Liver (tissue), 9 donors: ENCODE results near the gene ALB. TPM values are rescaled to one million over a fixed set of nuclear protein-coding genes. Genes with fewer than 3 reads are reported as not detected.
A peak's percentile ranks its signal among the peaks of the same experiment; 100 is the strongest.

ENCODE experiments used
- DNase-seq: peaks from one replicate; pipeline ENCODE4 v3.0.0-alpha.2; 2017; ENCODE audit warnings: low spot score
- H3K27ac ChIP-seq, 2 donors: one replicate each; pipeline ENCODE4 v1.7.0; 2013; ENCODE audit warnings: inconsistent platforms in 2 of 2, low read length in 2 of 2, control low read depth in 1 of 2, low read depth in 1 of 2, mild to moderate bottlenecking in 1 of 2
- H3K27me3 ChIP-seq, 4 donors: one replicate each; pipeline versions ENCODE4 v1.6.1 to v1.7.0; 2013; ENCODE audit warnings: low read length in 3 of 4, inconsistent platforms in 1 of 4, mild to moderate bottlenecking in 1 of 4, moderate library complexity in 1 of 4; ENCODE audit not compliant: control insufficient read depth in 4 of 4, insufficient read depth in 4 of 4
- H3K36me3 ChIP-seq, 4 donors: one replicate each; pipeline versions ENCODE4 v1.6.1 to v1.7.0; 2013; ENCODE audit warnings: low read length in 3 of 4, mild to moderate bottlenecking in 3 of 4, low read depth in 1 of 4, moderate library complexity in 1 of 4; ENCODE audit not compliant: control insufficient read depth in 4 of 4, insufficient read depth in 3 of 4
- H3K4me1 ChIP-seq, 4 donors: one replicate each; pipeline versions ENCODE4 v1.6.1 to v1.7.0; 2013; ENCODE audit warnings: low read length in 3 of 4, mild to moderate bottlenecking in 3 of 4, moderate library complexity in 1 of 4; ENCODE audit not compliant: control insufficient read depth in 4 of 4, insufficient read depth in 4 of 4
- H3K4me3 ChIP-seq, 3 donors: one replicate each; pipeline versions ENCODE4 v1.6.1 to v1.7.0; 2013; ENCODE audit warnings: low read length in 3 of 3, control low read depth in 1 of 3, low read depth in 1 of 3, mild to moderate bottlenecking in 1 of 3
- H3K9ac ChIP-seq, 2 donors: one replicate each; pipeline ENCODE4 v1.7.0; 2013; ENCODE audit warnings: low read length in 2 of 2, mild to moderate bottlenecking in 2 of 2, moderate library complexity in 2 of 2, control low read depth in 1 of 2, low read depth in 1 of 2
- H3K9me3 ChIP-seq, 4 donors: one replicate each; pipeline versions ENCODE4 v1.6.1 to v1.7.0; 2013; ENCODE audit warnings: low read length in 3 of 4; ENCODE audit not compliant: control insufficient read depth in 4 of 4
- ATF3 ChIP-seq: IDR thresholded peaks from 2 replicates; pipeline ENCODE4 v1.6.1; 2016; ENCODE audit warnings: antibody characterized with exemption
- EGR1 ChIP-seq, 2 donors: IDR thresholded peaks; 2 replicates each; pipeline ENCODE4 v1.6.1; 2016 to 2018; ENCODE audit warnings: antibody characterized with exemption in 2 of 2, low read depth in 2 of 2
- FOXA1 ChIP-seq: IDR thresholded peaks from 2 replicates; pipeline ENCODE4 v1.6.1; 2016; ENCODE audit warnings: antibody characterized with exemption
- FOXA2 ChIP-seq: IDR thresholded peaks from 2 replicates; pipeline ENCODE4 v1.6.1; 2016; ENCODE audit warnings: antibody characterized with exemption
- GABPA ChIP-seq, 2 donors: IDR thresholded peaks in 1 of 2; conservative IDR thresholded peaks in 1 of 2; 2 replicates each; pipeline ENCODE4 v1.6.1; 2016; ENCODE audit warnings: antibody characterized with exemption in 2 of 2, mild to moderate bottlenecking in 1 of 2, moderate library complexity in 1 of 2
- HNF4A ChIP-seq, 2 donors: conservative IDR thresholded peaks; 2 replicates each; pipeline ENCODE4 v1.6.1; 2016; ENCODE audit warnings: antibody characterized with exemption in 2 of 2, mild to moderate bottlenecking in 2 of 2
- HNF4G ChIP-seq: IDR thresholded peaks from 2 replicates; pipeline ENCODE4 v1.6.1; 2016; ENCODE audit warnings: antibody characterized with exemption
- JUND ChIP-seq, 2 donors: IDR thresholded peaks; 2 replicates each; pipeline ENCODE4 v1.6.1; 2016; ENCODE audit warnings: antibody characterized with exemption in 2 of 2
- MAX ChIP-seq: IDR thresholded peaks from 2 replicates; pipeline ENCODE4 v1.6.1; 2016; ENCODE audit warnings: antibody characterized with exemption
- NR2F2 ChIP-seq: IDR thresholded peaks from 2 replicates; pipeline ENCODE4 v1.6.1; 2016; ENCODE audit warnings: antibody characterized with exemption
- RAD21 ChIP-seq, 2 donors: IDR thresholded peaks; 2 replicates each; pipeline ENCODE4 v1.6.1; 2016; ENCODE audit warnings: antibody characterized with exemption in 2 of 2, mild to moderate bottlenecking in 2 of 2
- REST ChIP-seq: IDR thresholded peaks from 2 replicates; pipeline ENCODE4 v1.6.1; 2016; ENCODE audit warnings: antibody characterized with exemption, mild to moderate bottlenecking
- RXRA ChIP-seq, 2 donors: IDR thresholded peaks; 2 replicates each; pipeline ENCODE4 v1.6.1; 2017 to 2018; ENCODE audit warnings: antibody characterized with exemption in 2 of 2, mild to moderate bottlenecking in 1 of 2
- SP1 ChIP-seq: IDR thresholded peaks from 2 replicates; pipeline ENCODE4 v1.6.1; 2018; ENCODE audit warnings: antibody characterized with exemption, mild to moderate bottlenecking
- TAF1 ChIP-seq: conservative IDR thresholded peaks from 2 replicates; pipeline ENCODE4 v1.6.1; 2016; ENCODE audit warnings: antibody characterized with exemption, mild to moderate bottlenecking
- YY1 ChIP-seq: IDR thresholded peaks from 2 replicates; pipeline ENCODE4 v1.6.1; 2016; ENCODE audit warnings: antibody characterized with exemption, mild to moderate bottlenecking
- ZBTB33 ChIP-seq: IDR thresholded peaks from 2 replicates; pipeline ENCODE4 v1.6.1; 2016; ENCODE audit warnings: antibody characterized with exemption
- WGBS: extraction: QIAGEN DNeasy Blood & Tissue Kit; methylation state at CpG from one replicate; pipeline ENCODE4 v1.1.7; 2013; 5-methylcytosine and 5-hydroxymethylcytosine counted together
- polyA plus RNA-seq, 2 donors: library from polyadenylated mRNA; stranded (reverse) in 1 of 2; unstranded in 1 of 2; fragments of 200-250 nt in 1 of 2; fragments of >200 nt in 1 of 2; fragmentation: Nextera tagmentation in 1 of 2; extraction: Ambion mirVana in 1 of 2; gene quantifications; one replicate each; pipeline versions ENCODE4 v1.2.1 to v1.2.3, GENCODE V29; 2013 to 2015
- total RNA-seq, 2 donors: library from RNA; depleted of rRNA; stranded (reverse); fragments of >200 nt; gene quantifications; one replicate each; pipeline ENCODE4 v1.2.3, GENCODE V29; 2014
- TF ChIP-seq, protein P1 (sequence below): fragments of 150-350 bp; IDR thresholded peaks from 2 replicates; pipeline ENCODE4 v1.5.1; 2017; ENCODE audit warnings: improper control_type of control experiment, low read depth, low read length; ENCODE audit not compliant: missing input control
- donor health status: healthy.
- donor health status: healthy.
- donor health status: healthy.
- donor health status: healthy.
- donor health status: healthy.

ALB gene
- total and polyA plus RNA-seq, 4 donors, result 33,161 to 59,987 (median 35,513) TPM

DNA sequence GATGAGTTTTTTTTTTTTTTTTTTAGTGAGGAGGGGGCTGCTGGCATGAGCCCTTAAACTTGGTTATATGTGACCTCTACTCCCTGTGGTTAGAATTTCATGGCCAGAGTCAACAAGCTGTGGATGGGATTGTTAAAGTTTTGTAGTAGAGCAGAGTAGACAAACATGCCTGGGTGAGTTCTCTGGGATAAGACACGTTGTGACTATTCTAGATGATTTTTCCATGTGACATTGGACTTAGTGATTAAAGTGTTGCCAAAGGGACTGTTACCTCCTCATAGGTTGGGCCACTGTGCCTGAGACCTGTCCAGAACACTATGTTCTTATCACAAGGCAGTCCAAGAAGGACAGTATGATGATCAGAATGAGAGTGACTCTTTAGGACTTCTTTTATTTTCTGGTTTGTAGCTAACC lies 28.8 kb upstream of the ALB start:
- TF ChIP-seq TAF1 (peak; percentile 79), YY1 (peak; percentile 76), EGR1 (IDR thresholded peaks at IDR 0.05; ENCODE audit: low read depth in 2 of 2) (peak; percentile 68 to 76), MAX (peak; percentile 96), NR2F2 (peak; percentile 88), ATF3 (peak; percentile 76), SP1 (peak; percentile 99), RAD21 (IDR thresholded peaks at IDR 0.05) (peak; percentile 51 to 62), REST (peak; percentile 89), GABPA (IDR thresholded peaks at IDR 0.05 in 1 of 2, conservative IDR thresholded peaks at IDR 0.05 in 1 of 2) (no peak), HNF4G (peak; percentile 78), FOXA1 (peak; percentile 92), RXRA (IDR thresholded peaks at IDR 0.05) (peak; percentile 90), FOXA2 (peak; percentile 96), HNF4A (conservative IDR thresholded peaks at IDR 0.05) (peak; percentile 93 to 95), ZBTB33 (peak; percentile 87), JUND (IDR thresholded peaks at IDR 0.05) (peak; percentile 83 to 89)
- TF ChIP-seq, protein P1, sequence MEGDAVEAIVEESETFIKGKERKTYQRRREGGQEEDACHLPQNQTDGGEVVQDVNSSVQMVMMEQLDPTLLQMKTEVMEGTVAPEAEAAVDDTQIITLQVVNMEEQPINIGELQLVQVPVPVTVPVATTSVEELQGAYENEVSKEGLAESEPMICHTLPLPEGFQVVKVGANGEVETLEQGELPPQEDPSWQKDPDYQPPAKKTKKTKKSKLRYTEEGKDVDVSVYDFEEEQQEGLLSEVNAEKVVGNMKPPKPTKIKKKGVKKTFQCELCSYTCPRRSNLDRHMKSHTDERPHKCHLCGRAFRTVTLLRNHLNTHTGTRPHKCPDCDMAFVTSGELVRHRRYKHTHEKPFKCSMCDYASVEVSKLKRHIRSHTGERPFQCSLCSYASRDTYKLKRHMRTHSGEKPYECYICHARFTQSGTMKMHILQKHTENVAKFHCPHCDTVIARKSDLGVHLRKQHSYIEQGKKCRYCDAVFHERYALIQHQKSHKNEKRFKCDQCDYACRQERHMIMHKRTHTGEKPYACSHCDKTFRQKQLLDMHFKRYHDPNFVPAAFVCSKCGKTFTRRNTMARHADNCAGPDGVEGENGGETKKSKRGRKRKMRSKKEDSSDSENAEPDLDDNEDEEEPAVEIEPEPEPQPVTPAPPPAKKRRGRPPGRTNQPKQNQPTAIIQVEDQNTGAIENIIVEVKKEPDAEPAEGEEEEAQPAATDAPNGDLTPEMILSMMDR, result no peak
- no peaks in the 10 kb centered on the region for H3K27me3 ChIP-seq
- 31% methylated on average over 1 of the region's 1 CpG for WGBS
- H3K4me3 ChIP-seq, result no peak overlapping the region
- peaks cover 3 to 57% (median 38%) of the 10 kb centered on the region in 4 donors for H3K4me1 ChIP-seq
- no peaks in the 10 kb centered on the region for H3K9me3 ChIP-seq
- H3K9ac ChIP-seq, result peak overlapping the region in 1 of 2 donors; percentile 93
- no peaks in the 10 kb centered on the region for H3K36me3 ChIP-seq
- H3K27ac ChIP-seq, result peak overlapping the region; percentile 64 to 71
- no peak for DNase-seq
